HG03439 (cell line): ENCODE measurements around the gene NEMP1.
A peak's percentile ranks its signal among the peaks of the same experiment; 100 is the strongest.
"Not testable (repeated sequence)": the region's sequence is repeated elsewhere in the genome, so short reads cannot be mapped to it uniquely, and the experiment has no call there.

Source experiments
- ATAC-seq: cut with Tn5 transposase; IDR thresholded peaks from one replicate; pipeline ENCODE4 v1.9.1; 2021; ENCODE audit warnings: mild to moderate bottlenecking, moderate library complexity; ENCODE audit not compliant: unreplicated experiment

NEMP1 gene

GRCh38 chr12:57078519-57079404, at the start of gene NEMP1:
NEMP1 (minus strand) TSS chr12:57078791; CDS start chr12:57078745, 46 bp downstream.
- peak; percentile 96 for ATAC-seq

DNA sequence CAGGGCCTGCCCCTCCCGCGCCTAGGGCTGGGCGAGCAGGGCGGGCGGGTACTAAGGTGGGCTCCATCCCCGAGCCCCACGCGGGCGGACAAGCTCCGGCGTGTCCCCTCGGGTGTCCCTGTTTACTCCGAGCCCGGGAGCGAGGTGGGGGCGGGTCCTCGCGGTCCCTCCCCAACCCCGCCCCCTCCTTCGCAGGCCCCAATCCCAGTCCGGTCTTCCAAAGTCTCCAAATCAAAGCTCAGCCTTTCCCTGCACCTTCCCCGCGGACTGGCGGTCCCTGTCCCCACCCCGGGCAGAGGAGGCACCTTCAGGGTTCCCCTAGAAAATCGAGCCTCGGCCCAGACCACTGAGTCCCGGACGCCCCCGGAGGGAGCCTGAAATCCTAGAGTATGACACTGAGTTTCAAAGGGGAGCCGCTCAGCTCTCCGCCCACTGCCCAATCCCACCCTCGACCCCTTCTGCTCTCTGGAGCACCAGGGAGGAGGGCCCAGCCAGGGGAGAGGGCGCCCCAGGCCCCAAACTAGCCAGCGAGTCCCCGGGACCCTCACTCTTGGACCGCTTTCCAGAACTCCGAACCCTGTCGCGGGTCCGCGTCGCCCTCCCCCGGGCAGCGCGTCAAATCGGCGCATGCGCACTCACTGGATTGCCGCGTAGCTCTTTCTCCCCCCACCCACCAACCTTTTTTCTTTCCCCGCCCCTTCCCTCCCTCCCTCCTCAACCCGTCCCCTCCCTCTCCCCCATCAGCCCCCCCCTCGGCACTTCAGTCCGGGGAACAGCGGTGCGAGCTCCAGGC, 49.3 kb upstream of the NEMP1 start, which contains the start of gene LRP1:
LRP1 (plus strand) TSS at position 758 of the 793 bp plus-strand sequence. CDS start 482 bp downstream, outside the sequence.
- peak; percentile 44 for ATAC-seq

DNA sequence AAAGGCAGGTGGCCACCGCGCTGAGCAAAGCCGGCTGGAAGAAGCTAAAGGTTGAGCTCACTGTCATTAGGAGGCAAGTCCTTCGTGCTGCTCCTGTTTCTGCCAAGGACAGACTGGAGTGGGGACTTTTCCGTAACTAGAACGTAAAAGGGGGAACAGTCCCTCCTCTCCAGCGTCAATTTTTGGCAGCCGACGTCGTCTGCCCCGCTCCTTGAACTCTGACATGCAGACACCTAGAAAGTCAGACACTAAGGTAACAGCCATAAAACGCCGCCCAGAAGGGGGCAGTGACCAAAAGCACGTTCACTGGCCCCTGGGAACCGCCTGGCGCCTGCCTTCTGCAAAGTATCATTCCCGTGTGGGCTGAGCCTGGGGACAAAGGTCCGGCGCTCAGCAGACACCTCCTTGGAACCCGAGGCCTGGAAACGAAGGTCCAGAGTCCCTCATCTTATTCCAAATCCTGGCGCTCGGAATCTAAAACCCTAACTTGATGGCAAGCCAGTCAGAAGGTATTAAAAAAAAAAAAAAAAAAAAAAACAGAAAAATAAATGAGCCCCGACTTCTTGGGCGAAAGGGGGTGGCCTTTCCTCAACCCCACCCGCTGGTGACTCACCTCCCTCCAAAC, 48.6 kb upstream of the NEMP1 start:
- peak; percentile 40 for ATAC-seq

GRCh38 chr12:57126561-57126960, 48.0 kb upstream of the NEMP1 start:
- ATAC-seq, result no peak

DNA sequence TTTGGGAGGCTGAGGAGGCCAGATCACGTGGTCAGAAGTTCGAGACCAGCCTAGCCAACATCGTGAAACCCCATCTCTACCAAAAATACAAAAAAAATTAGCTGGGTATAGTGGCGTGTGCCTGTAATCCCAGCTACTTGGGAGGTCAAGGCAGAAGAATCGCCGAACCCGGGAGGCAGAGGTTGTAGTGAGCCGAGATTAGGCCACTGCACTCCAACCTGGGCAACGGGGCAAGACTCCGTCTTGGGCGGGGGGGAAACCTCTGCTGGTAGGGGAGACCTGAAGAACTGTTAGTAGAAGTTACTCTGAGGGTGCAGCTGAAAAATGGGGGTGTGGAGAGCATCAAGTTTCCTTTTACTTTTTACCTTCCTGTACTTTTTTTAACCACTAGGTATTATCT, 47.5 kb upstream of the NEMP1 start:
- no peak for ATAC-seq

DNA sequence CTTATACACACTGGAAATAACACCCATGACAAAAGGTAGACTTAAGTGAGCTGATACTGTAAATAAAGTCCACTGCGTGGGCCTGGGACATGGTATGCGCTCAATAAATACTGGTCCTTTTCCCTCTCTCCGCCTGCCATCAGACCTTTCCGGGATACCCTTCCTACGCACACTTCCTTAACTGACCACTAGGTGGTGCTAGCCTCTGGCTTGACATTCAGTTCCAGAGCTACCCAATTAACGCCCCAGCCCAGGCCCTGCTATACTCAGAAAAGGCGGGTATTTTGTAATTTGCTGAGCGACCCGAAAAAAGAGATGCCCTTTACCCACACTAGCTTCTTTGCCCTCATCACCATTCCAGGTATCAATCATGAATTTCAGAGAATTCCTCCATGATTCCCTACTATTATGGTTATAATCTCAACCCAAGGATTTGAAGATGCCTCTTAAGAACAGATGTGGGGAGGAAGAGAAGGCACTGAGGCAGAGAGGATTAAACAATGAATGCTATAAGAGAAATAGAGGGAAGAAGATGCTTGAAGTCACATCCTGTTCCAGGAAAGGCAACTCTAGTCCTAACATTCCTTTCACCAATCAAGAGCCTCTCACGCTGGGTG, 45.8 kb upstream of the NEMP1 start:
- no peak for ATAC-seq

DNA sequence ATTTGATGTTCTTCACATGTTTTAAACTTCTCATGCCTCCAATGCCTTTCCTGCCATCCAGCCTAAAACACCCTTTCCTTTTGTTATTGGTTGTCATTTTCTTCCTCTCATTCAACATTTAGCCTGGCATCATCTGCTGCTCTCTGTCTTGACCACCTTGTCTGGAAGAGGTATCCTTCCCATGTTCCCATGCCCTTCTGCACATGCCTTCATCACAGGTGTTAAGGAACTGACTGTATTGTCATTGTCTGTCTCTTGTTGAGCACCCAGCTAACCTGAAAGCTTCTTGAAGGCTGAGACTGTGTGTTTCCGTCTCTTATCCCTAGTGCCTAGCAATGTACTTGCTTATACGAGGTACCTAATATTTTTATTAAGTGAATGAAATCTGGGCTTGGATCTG, 45.2 kb upstream of the NEMP1 start:
- no peak for ATAC-seq

DNA sequence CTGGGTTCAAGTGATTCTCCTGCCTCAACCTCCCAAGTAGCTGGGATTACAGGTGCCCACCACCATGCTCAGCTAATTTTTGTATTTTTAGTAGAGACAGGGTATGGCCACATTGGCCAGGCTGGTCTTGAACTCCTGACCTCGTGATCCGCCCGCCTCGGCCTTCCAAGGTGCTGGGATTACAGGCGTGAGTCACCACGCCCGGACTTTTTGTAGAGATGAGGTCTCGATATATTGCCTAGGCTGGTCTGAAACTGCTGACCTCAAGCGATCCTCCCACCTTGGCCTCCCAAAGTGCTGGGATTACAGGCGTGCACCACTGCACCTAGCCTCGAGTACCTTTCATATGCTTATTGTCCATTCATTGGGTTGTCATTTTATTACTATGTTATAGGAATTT, 42.1 kb upstream of the NEMP1 start:
- ATAC-seq, result not testable (repeated sequence)

- no peak for ATAC-seq
These were observed 40.9 kb upstream of the NEMP1 start for GRCh38 chr12:57119294-57120085.

GRCh38 chr12:57118711-57119271, 40.2 kb upstream of the NEMP1 start:
- no peak for ATAC-seq

DNA sequence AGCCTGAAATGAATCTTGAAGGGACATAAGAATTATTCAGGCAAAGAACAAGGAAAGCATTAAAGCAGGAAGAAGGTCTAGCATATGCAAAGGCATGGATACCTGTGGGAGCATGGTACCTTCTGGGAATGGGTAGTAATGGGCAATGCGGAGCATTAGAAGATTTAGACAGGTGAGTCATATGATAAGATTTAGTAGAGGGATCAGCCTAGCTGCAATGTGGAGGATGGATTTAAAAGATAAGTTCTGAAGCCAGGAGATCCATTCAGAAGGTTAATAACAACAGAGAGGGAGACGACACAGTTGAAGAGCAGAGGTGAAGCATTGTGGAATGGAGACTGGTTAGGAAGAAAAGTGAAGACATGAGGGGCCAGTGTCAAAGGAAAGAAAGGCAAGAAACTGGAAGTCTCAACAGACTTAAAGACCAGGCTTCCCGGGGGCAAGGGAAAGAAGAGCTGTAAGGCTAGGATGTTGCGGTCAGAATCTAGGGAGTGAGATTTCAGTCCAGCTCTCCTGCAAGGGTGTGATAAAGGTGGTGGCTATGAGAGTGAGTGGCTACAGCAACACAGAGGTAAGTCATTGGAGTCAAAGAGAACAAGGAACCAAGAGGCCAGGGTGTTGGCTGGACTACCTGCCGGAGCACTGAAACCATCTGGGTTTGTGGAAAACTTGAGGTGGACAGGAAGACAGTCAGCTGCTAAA, 38.1 kb upstream of the NEMP1 start:
- ATAC-seq, result no peak

DNA sequence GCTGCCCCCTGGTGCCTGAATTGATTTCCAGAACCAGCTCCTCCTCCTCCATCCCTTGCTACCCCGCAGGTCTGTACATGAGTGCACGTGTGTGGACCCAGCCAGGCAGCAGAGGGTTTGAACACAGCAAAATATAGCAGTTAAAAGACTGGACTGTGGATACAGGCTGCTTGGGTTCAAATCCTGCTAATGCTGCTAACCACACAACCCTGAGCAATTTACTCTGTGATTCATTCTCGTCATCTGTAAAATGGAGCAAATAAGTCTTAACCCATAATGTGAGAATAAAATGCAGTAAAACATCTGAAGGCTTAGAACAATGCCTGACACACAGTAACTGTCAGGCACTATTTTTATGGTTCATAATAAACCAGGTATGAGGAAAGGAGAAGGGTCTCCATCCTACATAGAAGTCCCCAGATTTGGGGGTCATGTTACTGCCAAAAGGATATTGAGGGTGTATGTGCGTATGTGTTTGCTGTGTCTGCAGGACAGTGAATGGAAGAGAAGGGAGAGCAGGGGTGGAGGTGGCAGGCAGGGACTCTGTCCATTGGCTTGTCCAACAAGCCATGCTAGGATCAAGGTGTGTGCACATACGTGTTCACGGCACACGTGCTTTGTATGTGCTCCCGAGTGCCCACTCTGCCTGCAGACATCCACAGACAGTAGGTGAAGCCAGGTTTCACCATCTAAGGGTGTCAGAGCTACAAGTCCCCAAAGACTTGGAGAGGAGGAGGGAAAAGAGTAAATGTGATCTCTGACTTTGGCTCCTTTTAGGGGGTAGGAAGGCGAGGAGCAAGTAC, 34.1 kb upstream of the NEMP1 start:
- peak; percentile 54 for ATAC-seq

GRCh38 chr12:57111031-57111734, 32.6 kb upstream of the NEMP1 start, which contains the start of gene STAT6:
STAT6 (minus strand) TSS chr12:57111362; CDS start chr12:57108278, 3,084 bp downstream.
- ATAC-seq, result peak; percentile 52

GRCh38 chr12:57110104-57111030, 31.8 kb upstream of the NEMP1 start:
- peak; percentile 41 for ATAC-seq

DNA sequence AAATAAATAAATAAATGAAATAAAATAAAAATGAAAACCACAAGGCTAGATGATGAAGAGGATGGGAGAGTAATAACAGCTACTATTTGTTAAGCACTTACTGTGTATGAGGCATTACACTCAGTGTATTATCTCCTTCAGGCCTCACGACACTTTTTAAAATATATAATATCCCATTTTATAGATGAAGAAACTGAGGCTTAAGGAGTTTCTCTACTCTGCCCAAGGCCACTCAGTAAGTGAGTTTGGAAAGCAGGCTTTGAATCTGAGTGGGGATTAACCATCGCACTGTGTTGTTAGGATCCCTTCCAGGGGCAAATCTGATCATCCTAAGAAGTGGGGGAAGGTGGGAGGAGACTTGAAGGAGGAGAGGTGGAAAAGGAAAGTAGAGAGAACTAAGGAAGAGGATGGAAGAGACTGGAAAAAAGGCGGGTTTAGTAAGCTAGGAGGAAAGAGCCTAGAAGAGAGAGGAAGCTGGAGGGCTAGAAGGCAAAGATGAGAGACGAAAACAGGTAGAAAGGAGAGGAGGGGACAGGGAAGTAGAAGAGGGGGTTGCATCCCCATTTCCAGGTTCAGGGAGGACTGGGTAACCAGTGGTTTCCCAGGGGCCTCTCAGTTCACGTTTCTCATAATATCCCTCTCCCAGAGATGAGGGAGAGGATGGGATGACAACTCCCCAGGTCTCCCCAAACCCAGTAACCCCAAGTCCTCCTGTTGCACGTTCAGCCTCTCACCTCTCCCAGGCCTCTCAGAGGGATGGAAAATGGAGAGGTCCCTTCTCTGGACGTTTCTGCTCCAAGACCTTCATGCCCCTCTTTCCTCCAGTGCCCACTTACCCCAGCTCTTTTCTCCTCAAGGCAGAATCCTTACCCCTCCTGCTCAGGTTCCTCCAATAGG, 30.9 kb upstream of the NEMP1 start:
- ATAC-seq, result no peak
